Mesenchymal stem cell (in vitro differentiated cells and primary cell): ENCODE results near the gene MGAT3.

ENCODE experiments used
- DNase-seq: peaks from one replicate; pipeline ENCODE4 v3.0.0-alpha.2; 2013
- H2AFZ ChIP-seq: one replicate; pipeline ENCODE4 v1.6.1; 2013; ENCODE audit warnings: low read depth, mild to moderate bottlenecking, control low read depth, inconsistent platforms, low read length, moderate library complexity
- H2AK5ac ChIP-seq: 2 replicates; pipeline ENCODE4 v1.6.1; 2013; ENCODE audit warnings: low read length, moderate library complexity, mild to moderate bottlenecking, inconsistent platforms; ENCODE audit not compliant: severe bottlenecking
- H2BK120ac ChIP-seq: one replicate; pipeline ENCODE4 v1.6.1; 2013; ENCODE audit warnings: low read depth, mild to moderate bottlenecking, inconsistent platforms, low read length, moderate library complexity
- H2BK12ac ChIP-seq, 2 experiments: one replicate each; pipeline ENCODE4 v1.6.1; 2013; ENCODE audit warnings: inconsistent platforms in 2 of 2, low read length in 2 of 2, mild to moderate bottlenecking in 2 of 2, moderate library complexity in 2 of 2, control low read depth in 1 of 2
- H2BK15ac ChIP-seq: one replicate; pipeline ENCODE4 v1.6.1; 2013; ENCODE audit warnings: mild to moderate bottlenecking, low read depth, inconsistent platforms; ENCODE audit not compliant: poor library complexity, severe bottlenecking
- H2BK5ac ChIP-seq: 2 replicates; pipeline ENCODE4 v1.6.1; 2013; ENCODE audit warnings: low read depth, mild to moderate bottlenecking, low read length, control low read depth, inconsistent platforms; ENCODE audit not compliant: poor library complexity, severe bottlenecking
- H3K14ac ChIP-seq, 2 experiments: one replicate each; pipeline ENCODE4 v1.6.1; 2013; ENCODE audit warnings: inconsistent platforms in 2 of 2, low read length in 2 of 2, control low read depth in 1 of 2, mild to moderate bottlenecking in 1 of 2, moderate library complexity in 1 of 2
- H3K18ac ChIP-seq, 2 experiments: one replicate each; pipeline ENCODE4 v1.6.1; 2013; ENCODE audit warnings: inconsistent platforms in 2 of 2, low read length in 2 of 2, control low read depth in 1 of 2, low read depth in 1 of 2, mild to moderate bottlenecking in 1 of 2
- H3K23ac ChIP-seq, 2 experiments: one replicate each; pipeline ENCODE4 v1.6.1; 2013; ENCODE audit warnings: inconsistent platforms in 2 of 2, low read length in 2 of 2, mild to moderate bottlenecking in 2 of 2, moderate library complexity in 2 of 2, control low read depth in 1 of 2
- H3K27ac ChIP-seq: 2 replicates; pipeline ENCODE4 v1.5.1; 2013; ENCODE audit warnings: mild to moderate bottlenecking, moderate library complexity, low read length, control low read depth, inconsistent platforms; ENCODE audit not compliant: poor library complexity, severe bottlenecking
- H3K27me3 ChIP-seq, 2 experiments: 2 replicates each; pipeline versions ENCODE4 v1.6.1 to v1.7.0; 2013; ENCODE audit warnings: low read length in 2 of 2, mild to moderate bottlenecking in 2 of 2, moderate library complexity in 2 of 2, control low read depth in 1 of 2, inconsistent platforms in 1 of 2; ENCODE audit not compliant: control insufficient read depth in 1 of 2, insufficient read depth in 1 of 2
- H3K36me3 ChIP-seq, 2 experiments: 2 replicates each; pipeline versions ENCODE4 v1.6.1 to v1.7.0; 2013; ENCODE audit warnings: low read length in 2 of 2, control low read depth in 1 of 2, inconsistent platforms in 1 of 2, low read depth in 1 of 2, mild to moderate bottlenecking in 1 of 2; ENCODE audit not compliant: insufficient read depth in 2 of 2, control insufficient read depth in 1 of 2
- H3K4ac ChIP-seq, 2 experiments: one replicate each; pipeline ENCODE4 v1.6.1; 2013; ENCODE audit warnings: inconsistent platforms in 2 of 2, low read length in 2 of 2, mild to moderate bottlenecking in 2 of 2, moderate library complexity in 2 of 2, control low read depth in 1 of 2, low read depth in 1 of 2
- H3K4me1 ChIP-seq: 2 replicates; pipeline ENCODE4 v1.6.1; 2013; ENCODE audit warnings: low read depth, low read length, control low read depth; ENCODE audit not compliant: control insufficient read depth, insufficient read depth
- H3K4me2 ChIP-seq: 2 replicates; pipeline ENCODE4 v1.6.1; 2013; ENCODE audit warnings: low read length, mild to moderate bottlenecking, inconsistent platforms; ENCODE audit not compliant: poor library complexity, severe bottlenecking
- H3K4me3 ChIP-seq, 2 experiments: 2 replicates each; pipeline versions ENCODE4 v1.5.1 to v1.7.0; 2013; ENCODE audit warnings: low read length in 2 of 2, mild to moderate bottlenecking in 2 of 2, control low read depth in 1 of 2, low read depth in 1 of 2; ENCODE audit not compliant: insufficient read depth in 1 of 2
- H3K79me1 ChIP-seq: replicated peaks from 2 replicates; pipeline ENCODE4 v1.6.1; 2013; ENCODE audit warnings: mild to moderate bottlenecking, control low read depth, low read length, inconsistent platforms; ENCODE audit not compliant: poor library complexity, severe bottlenecking
- H3K9ac ChIP-seq: 2 replicates; pipeline ENCODE4 v1.7.0; 2013; ENCODE audit warnings: mild to moderate bottlenecking, low read length, moderate library complexity
- H3K9me3 ChIP-seq: 2 replicates; pipeline ENCODE4 v1.7.0; 2013; ENCODE audit warnings: mild to moderate bottlenecking, low read length; ENCODE audit not compliant: control insufficient read depth
- H4K8ac ChIP-seq: one replicate; pipeline ENCODE4 v1.6.1; 2013; ENCODE audit warnings: inconsistent platforms, mild to moderate bottlenecking, low read length, moderate library complexity
- H4K91ac ChIP-seq: one replicate; pipeline ENCODE4 v1.6.1; 2013; ENCODE audit warnings: mild to moderate bottlenecking, low read length, inconsistent platforms
- WGBS: methylation state at CpG from one replicate; pipeline ENCODE4 v1.1.7; 2013; ENCODE audit warnings: mixed read lengths; 5-methylcytosine and 5-hydroxymethylcytosine counted together

MGAT3 gene

DNA sequence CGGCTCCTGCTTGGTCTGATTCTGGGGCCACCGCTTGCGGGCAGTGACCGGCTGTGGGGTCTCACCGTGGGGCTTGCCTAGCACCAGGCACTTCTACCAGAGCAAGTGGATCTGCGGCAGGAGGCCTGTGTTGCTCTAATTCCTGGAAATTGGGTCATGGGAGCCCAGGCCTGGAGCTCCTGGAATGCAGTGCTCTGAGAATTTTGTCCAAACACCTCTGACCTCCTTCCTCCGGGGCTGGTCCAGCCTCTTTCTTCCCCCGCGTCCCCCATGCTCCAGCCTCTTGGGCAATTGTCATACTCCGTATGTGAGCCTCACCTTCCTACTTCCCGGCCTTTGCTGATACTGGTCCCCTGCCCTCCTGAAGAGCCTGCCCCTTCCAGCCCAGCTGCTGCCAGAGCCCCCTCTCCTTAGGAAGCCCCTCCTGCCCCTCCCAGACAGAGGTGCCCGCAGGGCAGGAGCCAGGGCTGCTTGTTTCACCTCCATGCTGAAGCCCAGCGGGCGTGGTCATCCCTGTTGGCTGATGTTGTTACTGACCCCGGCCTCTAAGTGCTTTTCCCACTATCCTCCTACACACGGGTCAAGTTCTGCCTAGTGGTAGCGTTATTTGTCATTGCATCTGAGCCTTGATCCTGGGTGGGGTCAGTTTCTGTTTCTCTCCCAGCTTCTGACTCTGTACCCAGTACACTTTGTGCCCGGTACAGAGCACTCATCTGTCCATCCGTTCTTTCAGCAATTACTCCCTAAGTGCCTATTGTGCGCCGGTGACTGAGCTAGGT lies 9.6 kb downstream of the MGAT3 start:
- WGBS, result 88% methylated on average over 21 of the region's 21 CpGs
- Histone ChIP-seq H3K23ac (no peak overlapping the region), H2BK5ac (no peak overlapping the region), H3K4me2 (no peak overlapping the region), H3K79me1 (no peaks in the 10 kb centered on the region), H3K9me3 (no peaks in the 10 kb centered on the region), H3K4me1 (peaks cover 30% of the 10 kb centered on the region), H3K36me3 (no peaks in the 10 kb centered on the region), H3K27ac (no peak overlapping the region), H3K9ac (no peak overlapping the region), H2BK120ac (no peak overlapping the region), H2BK15ac (no peak overlapping the region), H2AK5ac (no peak overlapping the region), H2AFZ (no peak overlapping the region), H3K14ac (no peak overlapping the region), H3K4me3 (no peak overlapping the region), H2BK12ac (no peak overlapping the region), H4K91ac (no peak overlapping the region), H3K18ac (no peak overlapping the region), H3K4ac (no peak overlapping the region), H4K8ac (no peak overlapping the region), H3K27me3 (peaks cover 0 to 34% of the 10 kb centered on the region in 2 experiments)
- no peak for DNase-seq

DNA sequence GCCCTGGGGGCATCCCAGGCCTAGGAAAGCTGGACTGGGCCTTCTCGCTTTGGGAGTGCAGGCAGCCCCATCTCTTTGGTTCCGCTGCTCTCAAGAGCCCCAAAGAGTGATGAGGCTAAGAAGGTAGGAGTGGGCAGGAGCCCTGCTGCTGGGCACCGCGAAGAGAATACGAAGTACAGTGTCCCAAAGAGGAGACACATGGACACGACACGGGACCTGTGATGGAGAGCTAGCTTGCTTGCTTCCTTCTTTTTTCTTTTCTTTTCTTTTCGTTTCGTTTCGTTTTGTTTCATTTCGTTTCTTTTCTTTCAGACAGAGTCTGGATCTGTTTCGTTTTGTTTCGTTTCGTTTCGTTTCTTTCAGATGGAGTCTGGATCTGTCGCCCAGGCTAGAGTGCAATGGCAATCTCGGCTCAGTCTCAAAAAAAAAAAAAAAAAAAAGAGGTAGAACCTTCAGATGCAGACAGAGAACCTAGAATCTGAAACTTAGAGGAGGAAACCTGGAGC lies 10.6 kb downstream of the MGAT3 start:
- H3K9me3 ChIP-seq, result no peaks in the 10 kb centered on the region
- no peak overlapping the region for H2BK15ac ChIP-seq
- H4K8ac ChIP-seq, result no peak overlapping the region
- H3K36me3 ChIP-seq, result no peaks in the 10 kb centered on the region
- H4K91ac ChIP-seq, result no peak overlapping the region
- H3K9ac ChIP-seq, result no peak overlapping the region
- H2AK5ac ChIP-seq, result no peak overlapping the region
- H2BK12ac ChIP-seq, result no peak overlapping the region
- no peak overlapping the region for H3K4me3 ChIP-seq
- peaks cover 0 to 41% of the 10 kb centered on the region in 2 experiments for H3K27me3 ChIP-seq
- no peak overlapping the region for H3K4ac ChIP-seq
- H3K14ac ChIP-seq, result no peak overlapping the region
- peaks cover 38% of the 10 kb centered on the region for H3K4me1 ChIP-seq
- no peak overlapping the region for H3K23ac ChIP-seq
- H3K4me2 ChIP-seq, result no peak overlapping the region
- 93% methylated on average over 17 of the region's 17 CpGs for WGBS
- H3K27ac ChIP-seq, result no peak overlapping the region
- H3K79me1 ChIP-seq, result no peaks in the 10 kb centered on the region
- H2AFZ ChIP-seq, result no peak overlapping the region
- no peak overlapping the region for H3K18ac ChIP-seq
- DNase-seq, result no peak
- no peak overlapping the region for H2BK5ac ChIP-seq
- peak overlapping the region; percentile 9 for H2BK120ac ChIP-seq

DNA sequence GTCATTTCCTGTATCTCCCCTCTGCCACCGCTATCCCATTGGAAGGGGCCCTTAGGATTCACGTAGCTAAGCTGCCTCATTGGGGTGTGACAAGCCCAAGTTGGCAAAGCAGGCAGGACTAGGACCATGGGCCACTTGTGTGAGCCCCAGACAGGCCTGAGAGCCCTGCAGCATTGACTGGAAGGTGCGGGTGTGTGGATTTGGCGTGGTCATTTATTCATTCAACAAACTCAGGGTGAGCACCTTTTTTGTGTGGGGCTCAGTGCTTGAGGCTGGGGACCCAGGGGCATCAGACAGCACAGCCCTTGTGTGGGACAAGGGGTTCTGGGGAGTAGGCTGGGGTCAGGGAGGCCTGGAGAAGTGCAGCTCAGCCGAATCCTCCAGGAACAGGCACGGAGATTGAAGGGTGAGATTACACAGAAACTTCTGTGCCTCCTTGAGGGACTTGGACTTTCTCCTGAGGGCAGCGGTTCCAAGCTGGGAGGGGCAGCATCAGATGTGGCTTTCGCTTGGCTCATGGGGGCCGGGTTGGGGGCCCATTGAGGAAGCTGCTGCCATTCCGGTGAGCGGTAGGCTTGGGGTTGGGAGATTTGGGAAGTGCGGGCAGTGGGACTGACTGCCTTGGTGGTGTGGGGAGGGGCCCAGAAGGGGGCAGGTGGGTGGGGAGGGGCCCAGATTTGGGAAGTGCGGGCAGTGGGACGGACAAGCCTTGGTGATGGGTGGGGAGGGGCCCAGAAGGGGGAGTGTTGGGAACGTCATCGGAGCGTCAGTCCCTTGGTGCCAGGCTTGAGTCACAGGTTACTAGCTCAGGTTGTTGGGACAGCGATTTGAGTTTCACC lies 11.9 kb downstream of the MGAT3 start:
- no peaks in the 10 kb centered on the region for H3K36me3 ChIP-seq
- H2BK15ac ChIP-seq, result no peak overlapping the region
- H2BK5ac ChIP-seq, result no peak overlapping the region
- peak overlapping the region in 1 of 2 experiments; percentile 21 for H3K14ac ChIP-seq
- no peak overlapping the region for H3K9ac ChIP-seq
- H3K4me3 ChIP-seq, result peak overlapping the region in 1 of 2 experiments; percentile 2
- H3K27ac ChIP-seq, result no peak overlapping the region
- H4K91ac ChIP-seq, result peak overlapping the region; percentile 58
- H3K4me1 ChIP-seq, result peaks cover 42% of the 10 kb centered on the region
- H3K79me1 ChIP-seq, result no peaks in the 10 kb centered on the region
- H3K18ac ChIP-seq, result no peak overlapping the region
- H3K27me3 ChIP-seq, result peaks cover 0 to 45% of the 10 kb centered on the region in 2 experiments
- H2AFZ ChIP-seq, result no peak overlapping the region
- no peak overlapping the region for H2BK12ac ChIP-seq
- no peaks in the 10 kb centered on the region for H3K9me3 ChIP-seq
- H3K4ac ChIP-seq, result peak overlapping the region in 1 of 2 experiments; percentile 13
- no peak overlapping the region for H2AK5ac ChIP-seq
- no peak overlapping the region for H3K4me2 ChIP-seq
- no peak overlapping the region for H3K23ac ChIP-seq
- no peak overlapping the region for H4K8ac ChIP-seq
- H2BK120ac ChIP-seq, result no peak overlapping the region
- DNase-seq, result no peak
- 90% methylated on average over 18 of the region's 18 CpGs for WGBS

DNA sequence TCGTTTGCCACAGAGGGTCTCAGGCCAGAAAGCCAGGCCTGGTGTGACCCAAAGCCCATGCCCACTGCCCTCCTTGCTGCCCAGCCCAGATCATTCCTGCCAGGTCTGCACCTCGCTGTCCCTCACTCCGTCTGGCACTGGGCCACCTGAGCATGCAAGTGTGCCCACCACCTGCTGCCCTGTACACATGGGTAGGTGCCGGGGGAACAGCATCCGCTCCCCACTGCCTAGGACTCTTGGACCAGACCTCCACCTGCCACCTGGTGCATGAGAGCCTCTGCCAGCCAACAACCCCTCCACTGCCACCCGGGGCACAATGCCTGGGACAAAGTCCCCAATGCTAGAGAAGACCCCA lies 12.5 kb downstream of the MGAT3 start:
- no peak overlapping the region for H3K9ac ChIP-seq
- H2BK12ac ChIP-seq, result peak overlapping the region in 1 of 2 experiments; percentile 56
- H4K8ac ChIP-seq, result peak overlapping the region; percentile 91
- H3K36me3 ChIP-seq, result no peaks in the 10 kb centered on the region
- no peak overlapping the region for H2BK15ac ChIP-seq
- H3K4me3 ChIP-seq, result no peak overlapping the region
- WGBS, result 98% methylated on average over 5 of the region's 6 CpGs
- H3K18ac ChIP-seq, result peak overlapping the region in 1 of 2 experiments; percentile 87
- no peak overlapping the region for H3K4ac ChIP-seq
- peaks cover 48% of the 10 kb centered on the region for H3K4me1 ChIP-seq
- H2AK5ac ChIP-seq, result no peak overlapping the region
- no peak overlapping the region for H2BK120ac ChIP-seq
- no peaks in the 10 kb centered on the region for H3K79me1 ChIP-seq
- peak overlapping the region; percentile 67 for H4K91ac ChIP-seq
- no peak overlapping the region for H2BK5ac ChIP-seq
- H2AFZ ChIP-seq, result no peak overlapping the region
- DNase-seq, result no peak
- no peak overlapping the region for H3K14ac ChIP-seq
- H3K9me3 ChIP-seq, result no peaks in the 10 kb centered on the region
- H3K23ac ChIP-seq, result no peak overlapping the region
- no peak overlapping the region for H3K27ac ChIP-seq
- no peak overlapping the region for H3K4me2 ChIP-seq
- H3K27me3 ChIP-seq, result peaks cover 0 to 50% of the 10 kb centered on the region in 2 experiments
